SU-DHL-6 (cell line): ENCODE measurements around the gene MATN3.

ENCODE experiments used
- EZH2phosphoT487 ChIP-seq: fragments of 200-600 bp; sonication (generic), shearing (Covaris generic); conservative IDR thresholded peaks from 2 replicates; pipeline ENCODE4 v1.6.1; 2018; ENCODE audit warnings: mild to moderate bottlenecking, antibody characterized with exemption, low read length, moderate library complexity, mixed read lengths
- TF ChIP-seq, protein P1 (sequence below): fragments of 200-600 bp; sonication (generic); IDR thresholded peaks from one replicate; pipeline ENCODE4 v1.5.1; 2017; ENCODE audit warnings: antibody characterized with exemption, mild to moderate bottlenecking, low read length, moderate library complexity; ENCODE audit not compliant: insufficient read depth, poor library complexity, severe bottlenecking

DNA sequence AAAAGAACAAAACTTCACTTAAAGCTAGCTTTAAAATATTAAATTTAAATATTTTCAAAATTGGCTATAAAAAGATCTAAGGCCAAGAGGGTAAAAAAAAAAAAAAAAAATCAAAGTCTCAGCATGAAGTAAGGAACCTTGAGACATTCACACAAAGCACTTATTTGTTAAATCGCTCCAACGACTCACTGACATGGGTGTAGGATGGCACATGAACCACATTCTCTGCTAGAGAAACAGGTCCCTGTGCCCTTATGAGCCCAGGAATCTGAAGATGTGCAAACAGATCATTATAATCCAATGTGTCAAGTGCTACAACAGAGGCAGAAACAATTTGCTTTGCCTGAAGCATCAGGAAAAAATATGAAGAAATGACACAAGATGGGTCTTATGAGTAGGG is 25.2 kb upstream of the MATN3 start:
- TF ChIP-seq, protein P1, sequence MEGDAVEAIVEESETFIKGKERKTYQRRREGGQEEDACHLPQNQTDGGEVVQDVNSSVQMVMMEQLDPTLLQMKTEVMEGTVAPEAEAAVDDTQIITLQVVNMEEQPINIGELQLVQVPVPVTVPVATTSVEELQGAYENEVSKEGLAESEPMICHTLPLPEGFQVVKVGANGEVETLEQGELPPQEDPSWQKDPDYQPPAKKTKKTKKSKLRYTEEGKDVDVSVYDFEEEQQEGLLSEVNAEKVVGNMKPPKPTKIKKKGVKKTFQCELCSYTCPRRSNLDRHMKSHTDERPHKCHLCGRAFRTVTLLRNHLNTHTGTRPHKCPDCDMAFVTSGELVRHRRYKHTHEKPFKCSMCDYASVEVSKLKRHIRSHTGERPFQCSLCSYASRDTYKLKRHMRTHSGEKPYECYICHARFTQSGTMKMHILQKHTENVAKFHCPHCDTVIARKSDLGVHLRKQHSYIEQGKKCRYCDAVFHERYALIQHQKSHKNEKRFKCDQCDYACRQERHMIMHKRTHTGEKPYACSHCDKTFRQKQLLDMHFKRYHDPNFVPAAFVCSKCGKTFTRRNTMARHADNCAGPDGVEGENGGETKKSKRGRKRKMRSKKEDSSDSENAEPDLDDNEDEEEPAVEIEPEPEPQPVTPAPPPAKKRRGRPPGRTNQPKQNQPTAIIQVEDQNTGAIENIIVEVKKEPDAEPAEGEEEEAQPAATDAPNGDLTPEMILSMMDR = no peak
- no peak for TF ChIP-seq EZH2phosphoT487
